ENCODE measurements around the gene TRDN. TPM values are rescaled to one million over a fixed set of nuclear protein-coding genes. Genes with fewer than 3 reads are reported as not detected.
"Not testable (repeated sequence)": the region's sequence is repeated elsewhere in the genome, so short reads cannot be mapped to it uniquely, and the experiment has no call there.

TRDN gene
- total RNA-seq, 1 donor from 2014 or later = 4.2 TPM

DNA sequence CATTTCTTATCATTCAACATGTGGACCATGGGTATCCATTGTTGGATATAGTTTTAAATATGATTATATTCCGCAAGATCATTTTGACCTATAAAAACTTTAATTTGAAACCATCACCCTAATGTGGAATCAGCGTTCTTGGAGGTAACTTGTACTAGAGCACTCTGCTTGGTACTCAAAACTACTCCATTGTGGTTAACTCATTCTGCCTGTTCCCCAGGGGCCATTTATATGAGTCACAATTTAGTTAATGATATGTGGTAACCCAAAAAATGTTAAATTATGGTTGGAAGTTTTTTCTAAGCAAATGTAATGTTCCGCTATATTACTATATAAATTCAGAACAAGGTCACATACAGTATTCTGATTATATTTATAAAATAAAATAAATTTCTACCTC is 109.3 kb downstream of the TRDN start:
- no peak for DNase-seq (ENCODE audit: low spot score)
- intact Hi-C loops (cut with DNase I) = no loop called here
- ATAC-seq = no peak

DNA sequence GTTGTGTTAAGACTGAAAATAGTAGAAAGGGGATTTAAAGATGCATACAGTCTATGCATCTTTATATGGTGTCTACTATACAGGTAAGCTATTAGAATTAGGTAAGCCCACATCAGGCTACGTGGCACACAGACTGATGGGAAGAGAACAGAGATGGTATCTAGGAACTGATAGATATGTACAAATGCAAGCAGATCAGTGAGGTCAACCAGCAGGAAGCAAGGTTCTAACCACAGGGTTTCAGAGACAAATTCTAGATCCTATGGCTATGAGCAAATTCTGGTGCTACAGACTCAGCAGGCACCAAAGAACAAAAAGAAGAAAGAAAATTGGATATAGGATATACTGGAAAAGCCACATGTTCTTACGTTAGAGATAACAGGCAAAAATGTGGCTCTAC is 110.6 kb downstream of the TRDN start:
- no peak for DNase-seq (ENCODE audit: low spot score)
- intact Hi-C loops (cut with DNase I) = no loop called here
- no peak for ATAC-seq

DNA sequence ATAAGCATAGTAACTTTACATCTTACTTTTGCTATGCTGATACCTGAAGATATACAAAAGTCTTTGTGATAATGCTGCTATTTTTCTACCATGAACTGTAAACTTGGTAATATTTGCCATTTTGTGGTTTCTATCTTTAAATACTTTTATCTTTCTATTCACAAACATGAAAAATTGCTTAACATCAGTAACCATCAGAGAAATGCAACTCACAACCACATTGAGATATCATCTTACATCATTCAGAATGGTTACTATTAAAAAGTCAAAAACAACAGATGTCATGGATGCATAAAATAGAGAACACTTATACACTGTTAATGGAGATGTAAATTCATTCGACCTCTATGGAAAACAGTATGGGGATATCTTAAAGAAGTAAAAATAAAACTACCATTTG is 112.0 kb downstream of the TRDN start:
- ATAC-seq (no peak), DNase-seq (ENCODE audit: low spot score) (no peak)

GRCh38 chr6:123520217-123520616 is 116.5 kb downstream of the TRDN start:
- DNase-seq (ENCODE audit: low spot score) (no peak), ATAC-seq (no peak)
- intact Hi-C loops (cut with DNase I) = no loop called here

More for the DNA sequence above, 112.0 kb downstream of the TRDN start:
- intact Hi-C loops (cut with DNase I) = no loop called here

- intact Hi-C loops (cut with DNase I) = no loop called here
- DNase-seq (ENCODE audit: low spot score) (peak; percentile 64), ATAC-seq (peak; percentile 86)
Measured at GRCh38 chr6:123519189-123519505, 117.6 kb downstream of the TRDN start.

GRCh38 chr6:123518441-123519188 is 118.1 kb downstream of the TRDN start:
- ATAC-seq (peak; percentile 69), DNase-seq (ENCODE audit: low spot score) (no peak)
- intact Hi-C loops (cut with DNase I) = no loop called here

DNA sequence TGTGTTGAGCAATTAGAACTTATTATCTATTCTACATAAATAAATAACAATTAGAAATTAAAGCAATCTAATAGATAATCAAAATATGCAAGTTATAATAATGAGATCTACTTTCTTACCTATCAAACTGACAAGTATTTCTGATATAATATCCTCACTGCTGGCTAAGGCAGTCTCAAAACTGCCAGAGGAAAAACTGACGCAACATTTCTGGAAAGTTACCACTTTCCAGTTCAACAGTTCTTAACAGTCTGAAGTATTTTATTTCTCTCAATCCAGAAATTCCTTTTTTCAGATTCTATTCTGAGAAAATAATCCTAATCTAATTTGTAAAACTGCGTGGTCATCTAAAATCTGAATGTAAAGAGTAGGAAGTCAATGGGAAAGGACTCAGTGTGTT is 121.0 kb downstream of the TRDN start:
- no peak for ATAC-seq
- intact Hi-C loops (cut with DNase I) = no loop called here
- no peak for DNase-seq (ENCODE audit: low spot score)

GRCh38 chr6:123509112-123509511 is 127.6 kb downstream of the TRDN start:
- intact Hi-C loops (cut with DNase I) = no loop called here
- no peak for DNase-seq (ENCODE audit: low spot score)
- no peak for ATAC-seq

- intact Hi-C loops (cut with DNase I) = no loop called here
- ATAC-seq (no peak), DNase-seq (ENCODE audit: low spot score) (no peak)
Measured at GRCh38 chr6:123508290-123508689, 128.5 kb downstream of the TRDN start.

- DNase-seq (ENCODE audit: low spot score) (no peak), ATAC-seq (no peak)
- intact Hi-C loops (cut with DNase I) = no loop called here
Measured at GRCh38 chr6:123507582-123507981, 129.2 kb downstream of the TRDN start.

DNA sequence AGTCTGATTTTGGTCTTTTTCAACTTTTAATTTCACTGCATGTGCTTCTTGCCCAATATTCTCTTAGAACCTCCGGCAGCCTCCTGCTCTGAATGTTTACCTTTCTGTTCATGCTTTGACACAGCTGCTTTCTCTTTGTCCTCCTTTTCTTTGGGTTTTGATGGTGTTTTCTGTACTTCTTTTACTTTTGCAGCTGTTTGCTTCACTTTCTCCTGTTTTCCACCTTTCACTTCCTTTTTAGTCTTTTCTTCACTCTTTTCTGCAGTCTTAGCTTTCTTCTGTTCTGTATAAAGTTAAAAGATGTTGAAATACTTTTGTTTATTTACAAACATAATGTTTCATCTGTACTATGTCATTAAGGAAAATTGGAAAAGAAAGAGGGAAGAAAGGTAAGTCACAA is 133.1 kb downstream of the TRDN start:
- no peak for DNase-seq (ENCODE audit: low spot score)
- no peak for ATAC-seq
- intact Hi-C loops (cut with DNase I) = no loop called here

- no peak for ATAC-seq
- intact Hi-C loops (cut with DNase I) = no loop called here
- DNase-seq (ENCODE audit: low spot score) = no peak
Measured at GRCh38 chr6:123497025-123497424, 139.7 kb downstream of the TRDN start.

DNA sequence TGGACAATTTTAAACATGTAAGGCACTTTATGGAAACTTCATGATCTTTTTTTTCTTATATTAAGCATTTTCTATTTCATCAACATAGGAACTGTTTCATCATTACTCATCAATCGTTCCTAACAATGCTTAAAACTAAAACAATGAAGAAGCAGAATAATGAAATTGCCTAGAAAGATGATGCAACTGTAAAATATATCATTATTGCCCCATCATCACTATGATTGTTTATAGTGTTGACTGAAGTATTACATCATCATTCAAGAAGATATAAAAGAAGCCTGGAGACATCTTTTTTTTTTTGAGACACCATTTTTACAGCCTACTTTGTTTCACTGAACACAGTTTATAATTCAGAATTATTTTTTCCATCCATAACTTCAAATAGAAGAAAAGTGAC is 147.2 kb downstream of the TRDN start:
- no peak for ATAC-seq
- intact Hi-C loops (cut with DNase I) = no loop called here
- DNase-seq (ENCODE audit: low spot score) = no peak

DNA sequence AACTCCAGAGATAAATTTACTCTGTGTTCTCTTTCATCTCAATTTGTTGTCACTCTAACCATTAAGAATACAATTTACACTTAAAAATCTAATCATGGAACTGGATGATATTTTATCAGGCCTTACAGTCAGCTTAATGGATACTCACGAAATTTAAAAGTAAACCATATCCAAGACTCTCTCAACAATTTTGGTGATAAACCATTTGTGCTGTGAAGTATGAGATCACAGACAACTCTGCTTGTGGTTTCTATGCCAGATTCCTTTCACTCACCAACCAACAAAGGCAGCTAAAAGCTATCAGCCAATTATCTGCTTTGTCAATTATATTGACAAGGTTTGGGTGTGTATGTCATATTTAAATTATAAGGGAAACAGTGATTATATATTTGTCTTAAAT is 155.8 kb downstream of the TRDN start:
- ATAC-seq = no peak
- no peak for DNase-seq (ENCODE audit: low spot score)
- intact Hi-C loops (cut with DNase I) = no loop called here

GRCh38 chr6:123472025-123472702 is 164.6 kb downstream of the TRDN start:
- DNase-seq (ENCODE audit: low spot score); ATAC-seq; intact Hi-C loops (cut with DNase I): not testable (repeated sequence)

- ATAC-seq (no peak), DNase-seq (ENCODE audit: low spot score) (no peak)
- intact Hi-C loops (cut with DNase I) = no loop called here
Measured at GRCh38 chr6:123467392-123467791, 169.4 kb downstream of the TRDN start.

DNA sequence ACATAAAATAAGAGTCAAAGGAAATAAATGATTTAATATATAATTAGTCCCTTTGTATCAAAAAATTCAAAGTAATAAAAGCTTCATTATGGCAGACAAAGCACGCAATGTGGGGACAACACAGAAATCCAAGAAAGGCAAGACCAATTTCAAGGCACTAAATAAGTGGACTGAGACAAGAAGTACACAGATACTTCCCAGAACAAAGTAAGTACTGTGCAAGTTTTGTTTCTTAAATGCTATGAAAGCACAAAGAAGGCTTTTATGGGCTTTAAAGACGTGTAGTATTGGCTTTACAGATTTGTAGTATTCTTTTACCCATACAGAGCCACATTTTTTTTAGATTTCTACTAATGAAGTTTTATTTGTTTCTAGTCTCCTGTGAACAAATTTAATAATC is 174.6 kb downstream of the TRDN start:
- DNase-seq (ENCODE audit: low spot score) = no peak
- intact Hi-C loops (cut with DNase I) = no loop called here
- ATAC-seq = peak; percentile 74

GRCh38 chr6:123458218-123458617 is 178.5 kb downstream of the TRDN start:
- DNase-seq (ENCODE audit: low spot score) (no peak), ATAC-seq (no peak)
- intact Hi-C loops (cut with DNase I) = no loop called here

DNA sequence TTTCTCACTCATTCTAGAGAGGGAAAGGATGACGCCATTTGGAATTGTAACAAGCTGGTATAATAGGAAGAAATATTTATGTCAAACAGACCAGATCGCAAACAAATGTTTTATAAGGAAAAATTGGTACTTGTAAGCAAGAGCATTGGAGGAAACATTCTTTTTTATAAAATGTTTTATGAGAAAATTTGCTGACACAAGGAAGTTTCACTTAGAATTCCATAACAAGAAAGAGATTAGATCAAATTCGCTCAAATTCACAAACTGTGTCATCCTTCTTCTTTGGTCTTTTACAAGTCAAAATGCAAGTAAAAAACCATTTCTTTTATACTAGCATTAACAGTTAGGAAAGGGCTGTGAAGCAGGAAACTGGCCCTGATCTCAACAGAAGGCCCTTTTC is 179.9 kb downstream of the TRDN start:
- ATAC-seq (no peak), DNase-seq (ENCODE audit: low spot score) (no peak)
- intact Hi-C loops (cut with DNase I) = no loop called here

GRCh38 chr6:123454448-123454847 is 182.3 kb downstream of the TRDN start:
- DNase-seq (ENCODE audit: low spot score) (no peak), ATAC-seq (no peak)
- intact Hi-C loops (cut with DNase I) = no loop called here

DNA sequence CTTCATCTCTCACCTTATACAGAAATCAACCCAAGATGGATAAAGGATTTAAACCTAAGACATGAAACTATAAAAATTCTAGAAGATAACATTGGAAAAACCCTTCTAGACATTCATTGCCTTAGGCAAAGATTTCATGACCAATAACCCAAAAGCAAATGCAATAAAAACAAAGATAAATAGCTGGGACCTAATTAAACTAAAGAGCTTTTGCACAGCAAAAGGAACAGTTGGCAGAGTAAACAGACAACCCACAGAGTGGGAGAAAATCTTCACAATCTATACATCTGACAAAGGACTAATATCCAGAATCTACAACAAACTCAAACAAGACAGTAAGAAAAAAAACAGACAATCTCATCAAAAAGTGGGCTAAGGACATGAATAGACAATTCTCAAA is 183.7 kb downstream of the TRDN start:
- intact Hi-C loops (cut with DNase I); DNase-seq (ENCODE audit: low spot score); ATAC-seq: not testable (repeated sequence)
